Measurements from ENCODE around the gene DDAH1. TPM values are rescaled to one million over a fixed set of nuclear protein-coding genes. Genes with fewer than 3 reads are reported as not detected.
A peak's percentile ranks its signal among the peaks of the same experiment; 100 is the strongest.

The DDAH1 gene
- total and polyA plus RNA-seq, 11 donors: 5.7 to 33.9 (median 16.1) TPM

DNA sequence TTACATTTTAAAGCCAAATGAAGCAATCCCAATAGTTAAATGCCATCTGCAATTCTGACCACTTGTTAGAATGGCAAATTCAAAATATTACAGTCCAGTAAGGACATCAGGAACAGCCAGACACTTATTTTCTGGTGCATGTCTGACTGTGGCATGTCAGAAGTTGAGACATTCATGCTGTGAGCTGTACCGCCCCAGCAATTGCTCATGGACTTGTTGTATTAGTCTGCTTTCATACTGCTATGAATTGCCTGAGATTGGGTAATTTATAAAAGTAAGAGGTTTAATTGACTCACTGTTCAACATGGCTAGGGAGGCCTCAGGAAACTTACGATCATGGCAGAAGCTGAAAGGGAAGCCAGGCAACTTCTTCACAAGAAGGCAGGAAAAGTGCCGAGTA lies 19.1 kb downstream of the DDAH1 start:
- WGBS, 4 donors: 94 to 99% (median 95%) methylated on average over 3 of the region's 3 CpGs
- DNase-seq: no peak

DNA sequence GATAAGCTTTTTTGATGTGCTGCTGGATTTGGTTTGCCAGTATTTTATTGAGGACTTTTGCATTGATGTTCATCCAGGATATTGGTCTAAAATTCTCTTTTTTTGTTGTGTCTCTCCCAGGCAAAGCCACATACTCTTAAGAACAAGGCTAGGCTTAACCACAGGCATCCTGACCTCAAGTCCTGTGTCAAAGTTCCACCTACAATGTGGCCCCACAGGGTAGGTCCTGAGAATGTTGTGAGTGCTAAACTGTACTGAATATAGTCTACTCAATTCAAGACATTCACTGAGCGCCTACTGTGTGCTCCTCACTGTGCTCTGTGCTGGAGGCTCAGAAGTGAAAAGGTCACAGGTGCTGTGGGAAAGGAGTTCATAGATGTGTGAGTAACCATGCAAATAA lies 20.6 kb downstream of the DDAH1 start:
- WGBS, 4 donors: 94 to 100% (median 98%) methylated on average over 1 of the region's 1 CpG

More for the DNA sequence above, 19.1 kb downstream of the DDAH1 start:
- Histone ChIP-seq H3K36me3 (no peaks in the 10 kb centered on the region), H3K4me1 (peaks cover 0 to 32% (median 22%) of the 10 kb centered on the region in 12 donors), H3K27me3 (no peaks in the 10 kb centered on the region), H3K9me3 (no peaks in the 10 kb centered on the region), H3K27ac (no peak overlapping the region), H3K4me3 (no peak overlapping the region)
- TF ChIP-seq CTCF (IDR thresholded peaks at IDR 0.05) (no peak), POLR2A (IDR thresholded peaks at IDR 0.05) (no peak)
- ATAC-seq: peak in 1 of 4 donors; percentile 47
- intact Hi-C loops (cut with DNase I): loop anchor here in 1 of 10 donors (2.0 kb wide), 1 partner anchor 21 kb away; no protein-coding TSS in a partner anchor

GRCh38 chr1:85440612-85441011 lies 24.3 kb downstream of the DDAH1 start:
- WGBS, 4 donors: 33 to 51% (median 38%) methylated on average over 3 of the region's 3 CpGs
- intact Hi-C loops (cut with DNase I): no loop called here
- DNase-seq (no peak), ATAC-seq (peak in 1 of 4 donors; percentile 67)
- H3K4me3 ChIP-seq: no peak overlapping the region
- TF ChIP-seq CTCF (IDR thresholded peaks at IDR 0.05): no peak
- no peak for TF ChIP-seq POLR2A (IDR thresholded peaks at IDR 0.05)
- peak overlapping the region in 6 of 12 donors; percentile 1 to 47 (median 18) for H3K27ac ChIP-seq
- H3K36me3 ChIP-seq: no peaks in the 10 kb centered on the region
- H3K9me3 ChIP-seq: no peaks in the 10 kb centered on the region
- H3K4me1 ChIP-seq: peaks cover 0 to 32% (median 7%) of the 10 kb centered on the region in 12 donors
- no peaks in the 10 kb centered on the region for H3K27me3 ChIP-seq

More for the DNA sequence above, 20.6 kb downstream of the DDAH1 start:
- intact Hi-C loops (cut with DNase I): no loop called here
- Histone ChIP-seq H3K36me3 (no peaks in the 10 kb centered on the region), H3K27me3 (no peaks in the 10 kb centered on the region), H3K4me3 (no peak overlapping the region), H3K9me3 (no peaks in the 10 kb centered on the region), H3K27ac (no peak overlapping the region), H3K4me1 (peaks cover 0 to 45% (median 28%) of the 10 kb centered on the region in 12 donors)
- no peak for TF ChIP-seq POLR2A (IDR thresholded peaks at IDR 0.05)
- TF ChIP-seq CTCF (IDR thresholded peaks at IDR 0.05): no peak
- DNase-seq (no peak), ATAC-seq (no peak)

DNA sequence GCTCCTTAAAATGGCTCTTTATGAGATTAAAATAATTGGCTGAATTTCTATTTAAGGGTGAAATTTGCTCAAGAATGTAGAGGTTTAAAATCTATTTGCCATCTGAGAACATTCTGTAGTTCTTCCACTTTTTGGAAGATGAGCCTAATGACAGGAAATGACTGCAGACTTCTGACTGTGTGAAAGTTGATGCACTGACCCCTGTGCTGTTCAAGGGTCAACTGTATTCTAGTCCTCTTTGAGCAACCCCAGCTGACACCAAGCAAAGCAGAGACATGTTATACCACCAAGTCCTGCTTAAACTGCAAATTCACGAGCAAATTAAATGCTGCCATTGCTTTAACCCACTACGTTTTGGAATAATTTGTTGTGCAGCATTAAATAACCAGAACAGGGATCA lies 26.6 kb downstream of the DDAH1 start:
- no peaks in the 10 kb centered on the region for H3K36me3 ChIP-seq
- TF ChIP-seq CTCF (IDR thresholded peaks at IDR 0.05) (no peak), POLR2A (IDR thresholded peaks at IDR 0.05) (no peak)
- WGBS, 4 donors: 64 to 76% (median 68%) methylated on average over 2 of the region's 2 CpGs
- H3K4me3 ChIP-seq: no peak overlapping the region
- DNase-seq (peak in 2 of 5 donors; percentile 17 to 29), ATAC-seq (peak in 3 of 4 donors; percentile 42 to 69 (median 45))
- no peak overlapping the region for H3K27ac ChIP-seq
- H3K9me3 ChIP-seq: no peaks in the 10 kb centered on the region
- intact Hi-C loops (cut with DNase I): no loop called here
- peaks cover 0 to 32% (median 7%) of the 10 kb centered on the region in 12 donors for H3K4me1 ChIP-seq
- H3K27me3 ChIP-seq: no peaks in the 10 kb centered on the region

Measured in heart left ventricle (tissue), 16 donors.